Inflammatory macrophage treated with lipopolysaccharide for 1 hour (primary cell): ENCODE results near the gene FBLN2.

ENCODE experiments used
- DNase-seq, 2 donors: peaks; one replicate each; pipeline ENCODE4 v3.0.0-alpha.2; 2020 to 2022

Gene FBLN2

DNA sequence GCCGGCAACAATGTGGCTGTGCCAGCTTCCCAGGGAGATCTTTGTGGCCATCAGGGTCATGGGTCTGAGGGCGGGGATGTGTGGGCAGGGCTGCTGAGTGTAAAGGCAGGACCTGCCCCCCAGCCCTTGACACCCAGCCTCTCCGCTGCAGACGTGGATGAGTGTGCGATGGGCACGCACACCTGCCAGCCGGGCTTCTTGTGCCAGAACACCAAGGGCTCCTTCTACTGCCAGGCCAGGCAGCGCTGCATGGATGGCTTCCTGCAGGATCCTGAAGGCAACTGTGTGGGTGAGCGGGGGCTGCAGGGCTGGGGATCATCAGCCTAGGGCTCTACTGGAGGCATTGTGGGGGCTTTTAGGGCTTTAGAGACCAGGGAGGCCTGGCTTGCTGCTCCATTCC lies 78.8 kb downstream of the FBLN2 start:
- DNase-seq, result no peak

DNA sequence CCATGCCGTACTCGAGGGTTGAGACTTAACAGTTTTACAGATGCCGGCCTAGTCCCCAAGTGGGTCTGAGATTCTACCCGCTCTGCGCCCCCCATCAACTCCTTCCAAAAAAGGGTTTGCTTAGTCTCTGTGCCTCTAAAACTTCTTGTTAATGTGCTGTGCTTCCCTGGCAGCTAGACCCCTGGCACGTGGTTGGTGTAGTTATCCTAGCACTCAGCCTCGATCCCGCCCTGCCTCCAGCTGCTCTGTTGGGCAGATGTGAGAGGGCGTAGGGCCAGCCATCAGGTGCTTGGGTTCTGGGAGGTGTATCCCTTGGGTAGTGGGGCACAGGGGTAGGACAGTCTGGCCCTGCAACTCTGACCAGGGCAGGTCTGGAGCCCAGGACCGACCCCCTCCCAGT lies 79.5 kb downstream of the FBLN2 start:
- DNase-seq, result no peak

DNA sequence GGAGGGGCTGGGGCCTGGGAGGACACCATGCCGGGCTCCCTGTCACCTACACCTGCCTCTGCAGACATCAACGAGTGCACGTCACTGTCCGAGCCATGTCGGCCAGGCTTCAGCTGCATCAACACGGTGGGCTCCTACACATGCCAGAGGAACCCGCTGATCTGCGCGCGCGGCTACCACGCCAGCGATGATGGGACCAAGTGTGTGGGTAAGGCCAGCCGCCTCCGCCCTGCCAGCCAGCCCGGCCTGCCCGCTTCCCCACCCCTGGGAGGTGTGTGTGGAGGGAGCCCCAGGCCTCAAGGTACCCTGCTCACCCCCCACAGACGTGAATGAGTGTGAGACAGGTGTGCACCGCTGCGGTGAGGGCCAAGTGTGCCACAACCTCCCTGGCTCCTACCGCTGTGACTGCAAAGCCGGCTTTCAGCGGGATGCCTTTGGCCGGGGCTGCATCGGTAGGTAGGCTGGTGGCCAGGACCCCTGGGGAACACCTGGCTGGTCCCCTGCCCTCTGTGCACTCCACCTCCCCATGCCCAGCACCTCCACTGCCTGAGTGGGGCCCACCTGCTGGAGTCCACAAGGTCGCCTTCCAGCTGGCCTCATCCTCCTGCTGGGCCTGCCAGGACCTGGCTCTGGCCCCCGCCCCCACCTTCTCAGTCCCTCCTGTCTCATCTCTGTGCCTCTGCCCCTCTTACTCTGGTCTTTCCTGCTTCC lies 80.1 kb downstream of the FBLN2 start:
- DNase-seq, result no peak

GRCh38 chr3:13629644-13630043 lies 80.7 kb downstream of the FBLN2 start:
- DNase-seq, result no peak

DNA sequence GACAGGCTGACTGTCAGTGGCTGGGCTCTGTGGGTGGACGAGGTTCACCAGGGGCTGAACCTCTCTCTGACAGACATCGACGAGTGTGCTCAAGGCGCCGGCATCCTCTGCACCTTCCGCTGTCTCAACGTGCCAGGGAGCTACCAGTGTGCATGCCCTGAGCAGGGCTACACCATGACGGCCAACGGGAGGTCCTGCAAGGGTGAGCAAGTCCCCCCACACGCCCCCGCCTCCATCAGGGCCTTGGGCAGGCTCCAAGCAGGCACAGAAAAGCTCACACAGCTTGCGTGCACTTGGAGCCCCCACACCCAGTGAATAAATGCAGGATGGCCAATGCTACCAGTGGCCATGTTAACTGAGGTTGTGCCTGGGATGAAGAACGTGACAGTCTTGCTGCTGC lies 82.3 kb downstream of the FBLN2 start:
- DNase-seq, result no peak

DNA sequence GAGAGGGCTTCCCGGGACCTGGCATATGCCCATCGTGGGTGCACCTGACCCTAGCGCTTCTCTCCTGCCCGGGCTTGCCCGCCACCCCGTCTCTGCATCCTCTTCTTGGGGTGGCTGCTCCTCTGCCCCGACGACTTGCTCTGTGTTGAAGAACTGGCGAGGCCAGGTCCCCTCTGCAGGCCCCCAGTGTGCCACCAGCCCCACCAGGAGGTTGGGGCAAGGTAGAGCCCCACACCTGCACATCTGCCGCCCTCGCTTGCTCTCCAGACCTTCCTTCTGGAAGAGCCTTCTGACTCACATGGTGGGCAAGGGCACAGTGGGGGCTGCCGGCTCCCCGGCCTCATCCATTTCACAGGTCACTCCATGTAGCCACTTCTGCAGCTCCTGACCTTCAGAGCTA lies 84.3 kb downstream of the FBLN2 start:
- no peak for DNase-seq

DNA sequence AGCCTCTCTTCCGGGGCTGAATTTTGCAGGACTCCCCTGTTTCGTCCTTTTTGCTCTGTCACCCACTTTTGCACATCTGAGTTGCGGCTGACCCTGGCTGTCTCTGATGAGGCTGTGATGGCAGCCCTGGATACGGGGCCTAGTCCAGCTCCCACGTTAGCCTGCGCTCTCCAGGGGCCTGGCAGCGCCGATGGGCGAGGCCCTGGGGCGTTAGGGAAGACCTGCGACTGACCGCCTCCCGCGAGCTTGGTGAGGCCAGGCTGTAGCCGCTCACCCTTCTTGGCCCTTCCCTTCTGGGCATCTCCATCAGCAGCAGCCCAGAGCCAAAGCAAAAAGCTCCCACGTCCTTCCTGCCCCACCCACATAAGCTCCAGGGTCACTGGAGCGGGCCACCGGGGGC lies 85.2 kb downstream of the FBLN2 start:
- DNase-seq, result no peak

GRCh38 chr3:13634615-13635014 lies 85.7 kb downstream of the FBLN2 start:
- DNase-seq, result no peak

DNA sequence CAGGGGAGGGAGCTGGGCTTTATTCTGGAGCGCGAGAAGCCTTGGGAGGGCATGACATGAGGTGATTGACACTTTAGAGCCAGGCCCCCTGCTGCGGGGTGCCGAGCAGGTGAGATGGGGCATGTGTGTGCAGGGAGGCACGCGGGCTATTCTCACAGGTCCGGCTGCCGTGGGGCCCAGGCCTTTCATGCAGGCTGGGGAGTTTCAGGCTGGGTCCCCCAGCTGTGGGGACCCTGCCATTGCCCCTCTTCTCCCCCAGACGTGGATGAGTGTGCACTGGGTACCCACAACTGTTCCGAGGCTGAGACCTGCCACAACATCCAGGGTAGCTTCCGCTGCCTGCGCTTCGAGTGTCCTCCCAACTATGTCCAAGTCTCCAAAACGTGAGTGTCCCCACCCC lies 87.3 kb downstream of the FBLN2 start:
- DNase-seq, result no peak

DNA sequence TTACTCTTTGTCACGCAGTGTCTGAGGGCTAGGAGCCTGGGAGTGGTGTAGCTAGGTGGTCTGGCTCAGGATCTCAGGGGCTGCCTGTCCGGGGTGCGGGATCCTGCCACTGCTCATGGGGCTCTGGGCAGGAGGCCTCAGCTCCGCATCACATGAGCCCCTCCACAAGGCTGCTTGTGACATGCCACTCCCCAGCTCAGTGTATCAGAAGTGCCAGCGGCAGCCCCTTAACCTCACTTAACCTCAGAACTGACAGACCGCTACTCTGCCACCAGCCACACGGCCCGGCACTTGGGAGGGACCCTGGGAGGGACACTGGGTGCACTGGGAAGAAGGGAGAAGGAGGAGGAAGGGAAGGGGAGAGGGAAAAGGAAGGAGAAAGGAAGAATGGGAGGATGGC lies 87.9 kb downstream of the FBLN2 start:
- DNase-seq, result no peak

DNA sequence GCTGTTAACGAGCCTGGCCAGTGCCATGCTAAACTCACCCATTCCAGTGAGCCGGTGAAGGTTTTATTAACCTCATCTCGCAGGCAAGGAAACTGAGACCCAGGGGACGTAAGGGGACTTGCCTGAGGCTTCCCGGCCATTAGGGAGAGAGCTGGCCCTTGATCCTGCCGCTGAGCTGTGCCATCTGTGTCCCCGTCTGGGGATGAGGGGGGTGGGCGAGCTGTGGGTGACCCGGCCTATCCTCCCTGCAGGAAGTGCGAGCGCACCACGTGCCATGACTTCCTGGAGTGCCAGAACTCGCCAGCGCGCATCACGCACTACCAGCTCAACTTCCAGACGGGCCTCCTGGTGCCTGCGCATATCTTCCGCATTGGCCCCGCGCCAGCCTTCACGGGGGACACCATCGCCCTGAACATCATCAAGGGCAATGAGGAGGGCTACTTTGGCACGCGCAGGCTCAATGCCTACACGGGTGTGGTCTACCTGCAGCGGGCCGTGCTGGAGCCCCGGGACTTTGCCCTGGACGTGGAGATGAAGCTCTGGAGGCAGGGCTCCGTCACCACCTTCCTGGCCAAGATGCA lies 88.5 kb downstream of the FBLN2 start:
- DNase-seq, result no peak

GRCh38 chr3:13637953-13638352 lies 89.0 kb downstream of the FBLN2 start:
- DNase-seq, result no peak

DNA sequence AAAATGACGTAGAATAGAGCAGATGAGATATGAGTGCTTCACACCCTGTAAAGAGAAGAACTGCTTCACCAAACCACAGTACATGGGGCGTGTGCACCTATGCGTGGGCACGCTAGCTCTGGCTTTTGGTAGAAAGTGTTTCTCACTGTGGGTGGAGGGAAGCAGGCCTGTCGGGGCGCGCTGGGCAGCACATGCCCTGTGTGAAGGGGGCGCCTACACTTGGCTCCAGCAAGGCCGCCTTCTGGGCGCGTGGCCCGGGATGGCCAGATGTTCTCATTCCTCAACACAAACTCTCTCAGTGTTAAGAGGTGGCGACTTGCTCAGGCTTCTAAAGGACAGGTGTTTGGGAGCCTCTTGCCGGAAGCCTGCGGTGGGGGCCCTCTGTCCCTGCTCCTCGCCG lies 90.0 kb downstream of the FBLN2 start:
- DNase-seq, result no peak

DNA sequence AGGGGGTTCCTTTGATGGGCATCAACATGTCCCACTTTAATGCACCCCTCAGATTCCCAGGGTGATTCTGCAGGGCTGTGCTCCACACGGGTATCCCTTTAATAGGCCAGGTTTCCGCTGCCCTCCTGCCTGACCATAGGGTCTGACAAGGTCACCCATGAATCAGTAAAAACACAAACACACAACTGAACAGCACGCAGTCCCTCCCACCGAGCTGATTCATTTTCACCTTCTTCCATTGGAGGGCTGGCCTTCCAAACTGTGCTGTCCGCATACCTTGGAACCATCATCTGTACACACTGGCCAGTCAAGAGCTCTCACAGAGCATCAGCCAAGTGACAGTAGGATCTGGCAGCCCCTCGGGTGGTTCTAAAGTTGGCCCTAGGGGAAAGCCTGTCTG lies 93.7 kb downstream of the FBLN2 start:
- DNase-seq, result no peak

- DNase-seq, result peak; percentile 19 to 68
Observed at GRCh38 chr3:13644341-13645117, 95.6 kb downstream of the FBLN2 start.

GRCh38 chr3:13645801-13646637 lies 97.1 kb downstream of the FBLN2 start:
- DNase-seq, result no peak

DNA sequence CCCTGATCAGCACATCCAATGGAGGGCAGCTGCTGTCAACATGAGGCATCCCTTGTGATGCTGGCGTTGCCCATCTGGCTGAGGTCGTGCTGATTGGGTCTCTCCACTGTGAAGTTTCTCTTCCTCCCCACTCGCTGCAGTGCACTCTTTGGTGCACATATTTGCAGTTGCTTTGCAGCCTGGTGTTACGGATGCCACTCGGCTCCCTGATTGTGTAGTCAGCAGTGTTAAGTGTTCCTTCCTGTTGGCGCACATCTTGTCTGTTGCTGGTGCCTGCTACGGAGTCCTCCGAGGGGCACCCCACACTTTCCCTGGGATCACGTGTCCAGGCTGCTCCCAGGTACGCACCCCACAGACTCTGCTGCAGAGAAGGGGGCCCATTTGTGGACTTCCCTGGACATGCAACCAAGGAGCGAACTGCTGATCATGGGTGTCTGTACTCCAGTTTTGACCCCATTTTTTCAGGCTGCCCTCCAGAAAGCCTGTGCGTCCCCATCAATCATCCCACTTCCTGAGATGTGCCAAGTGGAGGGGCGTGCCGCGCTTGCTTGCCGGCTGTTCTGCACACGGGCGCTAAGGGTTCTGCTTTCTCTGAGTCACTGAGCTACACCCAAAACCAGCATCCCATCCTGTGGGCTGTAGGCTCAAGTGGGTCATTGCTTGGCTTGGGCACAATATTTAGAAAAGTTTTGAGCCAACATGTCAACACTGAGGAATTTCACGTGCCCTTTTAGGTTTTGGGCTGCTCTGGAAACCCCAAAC lies 98.6 kb downstream of the FBLN2 start:
- DNase-seq, result peak; percentile 35 to 38

GRCh38 chr3:13648060-13649001 lies 99.4 kb downstream of the FBLN2 start:
- peak; percentile 48 to 89 for DNase-seq

DNA sequence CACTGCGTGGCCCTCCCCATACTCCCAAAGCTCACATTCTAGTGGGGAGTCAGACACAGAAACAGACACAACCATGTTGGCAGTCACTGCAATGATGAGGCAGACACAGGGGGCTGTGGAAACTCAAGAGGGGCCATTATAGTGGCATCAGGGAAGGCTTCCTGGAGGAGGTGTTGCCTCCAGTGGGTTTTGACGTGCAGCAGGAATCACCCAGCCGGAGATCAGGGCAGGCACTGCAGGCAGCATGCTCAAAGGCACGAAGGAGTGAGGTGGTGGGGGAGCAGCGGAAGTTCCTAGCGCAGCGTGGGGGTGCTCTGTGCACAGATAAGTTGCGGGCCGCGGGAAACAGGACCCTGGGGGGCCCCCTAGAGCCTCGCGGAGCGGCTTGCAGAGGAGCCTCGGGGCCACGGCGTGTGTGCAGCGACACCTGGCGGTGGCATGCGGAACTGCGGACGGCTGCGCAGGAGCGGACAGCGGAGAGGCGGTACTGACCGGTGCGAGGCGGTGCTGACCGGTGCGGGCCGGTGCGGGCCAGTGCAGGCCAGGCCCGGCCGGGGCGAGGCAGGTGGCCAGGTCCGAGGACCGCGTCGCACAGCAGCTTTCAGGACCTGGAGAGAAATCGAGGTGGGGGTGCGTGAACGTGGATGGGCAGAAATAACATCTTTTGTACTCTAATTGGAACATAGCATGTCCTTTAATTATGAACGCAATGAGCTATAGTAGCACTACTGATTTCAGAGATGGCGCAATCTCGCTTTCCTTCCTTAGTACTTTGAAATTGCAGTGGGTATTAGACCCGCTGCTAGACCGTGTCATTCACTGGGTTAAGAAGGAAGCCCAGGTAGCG lies 101.5 kb downstream of the FBLN2 start:
- DNase-seq, result peak; percentile 47 to 91

- no peak for DNase-seq
Observed at GRCh38 chr3:13651057-13651400, 102.1 kb downstream of the FBLN2 start.
